Choroid plexus epithelial cell (primary cell): Measurements from ENCODE around the gene MAP3K8.
"Not testable (repeated sequence)": the region's sequence is repeated elsewhere in the genome, so short reads cannot be mapped to it uniquely, and the experiment has no call there.

Source experiments
- DNase-seq: peaks from one replicate; pipeline ENCODE4 v3.0.0-alpha.2; 2010; ENCODE audit warnings: low read depth
- H3K4me3 ChIP-seq: 2 replicates; pipeline ENCODE4 v1.5.1; 2011; ENCODE audit warnings: low read depth, mild to moderate bottlenecking, control low read depth, low read length, moderate library complexity
- CTCF ChIP-seq: conservative IDR thresholded peaks from 2 replicates; pipeline ENCODE4 v1.5.1; 2011; ENCODE audit warnings: low read depth, mild to moderate bottlenecking, control low read depth, inconsistent platforms, low read length, moderate library complexity

The MAP3K8 gene

GRCh38 chr10:30472414-30473155 lies 38.6 kb downstream of the MAP3K8 start:
- no peak for DNase-seq
- H3K4me3 ChIP-seq = no peak overlapping the region
- no peak for TF ChIP-seq CTCF

- DNase-seq, H3K4me3 ChIP-seq: not testable (repeated sequence)
These were observed 41.5 kb downstream of the MAP3K8 start for GRCh38 chr10:30475515-30475914.

GRCh38 chr10:30476511-30477155 lies 42.6 kb downstream of the MAP3K8 start:
- DNase-seq = no peak
- no peak for TF ChIP-seq CTCF
- no peak overlapping the region for H3K4me3 ChIP-seq

GRCh38 chr10:30479513-30479912 lies 45.5 kb downstream of the MAP3K8 start:
- not testable (repeated sequence) for DNase-seq, H3K4me3 ChIP-seq

GRCh38 chr10:30481603-30482002 lies 47.6 kb downstream of the MAP3K8 start:
- no peak for DNase-seq
- H3K4me3 ChIP-seq = no peak overlapping the region
- no peak for TF ChIP-seq CTCF

- DNase-seq = no peak
- H3K4me3 ChIP-seq = no peak overlapping the region
- no peak for TF ChIP-seq CTCF
These were observed 54.3 kb downstream of the MAP3K8 start for GRCh38 chr10:30488316-30488715.

GRCh38 chr10:30489346-30489745 lies 55.4 kb downstream of the MAP3K8 start:
- H3K4me3 ChIP-seq = no peak overlapping the region
- DNase-seq = no peak
- no peak for TF ChIP-seq CTCF
